Activated CD8-positive, alpha-beta memory T cell treated with anti-CD3 and anti-CD28 coated beads, Interleukin-2, amount 50 U/mL, for 1 hour (primary cell): ENCODE results near the gene NDUFB5.

Experiments
- DNase-seq: peaks from one replicate; pipeline ENCODE4 v3.0.0-alpha.2; 2020; ENCODE audit errors: extremely low read depth

Gene NDUFB5

DNA sequence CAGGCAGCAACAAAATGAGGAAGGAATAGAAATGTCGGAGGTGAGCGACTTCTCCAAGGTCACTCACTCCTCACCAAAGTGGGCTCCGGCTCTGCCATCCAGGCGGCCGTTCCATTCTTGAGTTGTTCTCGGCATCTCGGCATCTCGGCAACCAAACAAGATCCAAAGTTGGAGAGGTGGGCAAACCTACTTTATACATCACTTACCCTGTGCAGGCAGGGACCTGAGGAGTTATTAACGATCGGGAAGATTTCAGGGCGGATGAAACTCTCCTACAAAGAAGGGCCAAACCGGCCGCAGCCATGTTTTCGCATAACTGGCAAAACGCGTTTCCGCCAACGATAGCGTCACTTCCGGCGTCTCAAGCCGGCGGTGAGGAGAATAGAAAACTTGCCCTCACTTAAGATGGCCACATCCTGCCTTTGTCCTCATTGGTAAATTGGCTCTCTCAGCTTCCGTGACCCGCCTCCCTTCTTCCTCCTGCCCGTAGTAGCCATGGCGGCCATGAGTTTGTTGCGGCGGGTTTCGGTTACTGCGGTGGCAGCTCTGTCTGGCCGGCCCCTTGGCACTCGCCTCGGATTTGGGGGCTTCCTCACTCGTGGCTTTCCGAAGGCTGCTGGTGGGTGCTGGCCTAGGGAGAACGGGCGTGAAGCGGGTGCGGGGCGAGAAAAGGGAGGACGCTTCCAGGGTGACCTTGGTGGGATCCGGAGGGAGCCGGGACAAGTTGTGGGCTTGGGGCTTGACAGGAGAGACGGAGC, at the start of gene NDUFB5, which contains the start of gene MRPL47:
TSS of gene NDUFB5 (plus strand) at position 474 of the 758 bp plus-strand sequence. CDS start at position 496, 22 bp downstream.
TSS of gene MRPL47 (minus strand) at position 318 of the 758 bp plus-strand sequence. CDS start at position 304, 14 bp downstream.
- DNase-seq, result peak; percentile 78

DNA sequence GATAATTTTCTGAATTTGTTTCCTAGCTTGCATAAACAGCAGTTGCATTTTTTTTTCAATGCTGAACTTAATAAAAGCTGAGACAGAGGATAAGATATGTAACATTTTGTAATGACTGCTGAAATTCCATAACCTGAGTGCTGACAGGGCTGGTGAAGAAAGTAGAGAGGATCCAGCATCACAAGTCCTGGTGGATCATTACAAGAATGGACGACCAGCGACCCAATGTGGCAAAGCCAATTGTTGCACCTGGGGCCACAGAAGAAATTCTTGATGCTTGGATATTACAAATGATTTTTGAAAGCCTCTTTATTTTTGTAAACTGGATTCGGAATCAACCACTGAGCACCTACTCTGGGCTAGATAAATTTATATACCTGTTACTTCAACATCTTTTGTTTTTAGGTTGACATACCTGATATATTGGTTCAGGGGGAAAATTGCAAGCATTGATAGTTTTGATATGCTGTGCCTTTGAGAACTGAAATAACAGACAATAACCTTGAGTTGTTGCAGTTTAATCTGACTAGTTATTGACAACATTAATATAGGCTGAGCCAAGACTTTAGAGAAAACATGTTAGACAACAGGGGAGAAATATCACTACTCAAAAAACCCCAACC, 45.7 kb upstream of the NDUFB5 start:
- DNase-seq, result no peak

DNA sequence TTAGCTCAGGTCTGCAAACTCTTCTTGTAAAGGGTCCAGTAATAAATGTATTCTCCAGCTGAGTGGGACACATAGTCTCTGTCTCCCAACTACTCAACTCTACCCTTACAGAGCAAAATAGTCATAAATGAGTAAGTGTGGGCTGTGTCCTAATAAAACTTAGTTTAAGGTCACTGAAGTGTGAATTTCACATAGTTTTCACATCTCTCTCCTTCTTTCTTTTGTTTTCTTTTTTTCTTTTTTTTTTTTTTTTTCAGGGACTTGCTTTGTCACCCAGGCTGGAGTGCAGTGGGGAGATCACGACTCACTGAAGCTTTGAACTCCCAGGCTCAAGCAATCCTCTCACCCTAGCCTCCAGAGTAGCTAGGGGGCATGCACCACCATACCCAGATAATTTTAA, 43.8 kb upstream of the NDUFB5 start:
- DNase-seq, result no peak

DNA sequence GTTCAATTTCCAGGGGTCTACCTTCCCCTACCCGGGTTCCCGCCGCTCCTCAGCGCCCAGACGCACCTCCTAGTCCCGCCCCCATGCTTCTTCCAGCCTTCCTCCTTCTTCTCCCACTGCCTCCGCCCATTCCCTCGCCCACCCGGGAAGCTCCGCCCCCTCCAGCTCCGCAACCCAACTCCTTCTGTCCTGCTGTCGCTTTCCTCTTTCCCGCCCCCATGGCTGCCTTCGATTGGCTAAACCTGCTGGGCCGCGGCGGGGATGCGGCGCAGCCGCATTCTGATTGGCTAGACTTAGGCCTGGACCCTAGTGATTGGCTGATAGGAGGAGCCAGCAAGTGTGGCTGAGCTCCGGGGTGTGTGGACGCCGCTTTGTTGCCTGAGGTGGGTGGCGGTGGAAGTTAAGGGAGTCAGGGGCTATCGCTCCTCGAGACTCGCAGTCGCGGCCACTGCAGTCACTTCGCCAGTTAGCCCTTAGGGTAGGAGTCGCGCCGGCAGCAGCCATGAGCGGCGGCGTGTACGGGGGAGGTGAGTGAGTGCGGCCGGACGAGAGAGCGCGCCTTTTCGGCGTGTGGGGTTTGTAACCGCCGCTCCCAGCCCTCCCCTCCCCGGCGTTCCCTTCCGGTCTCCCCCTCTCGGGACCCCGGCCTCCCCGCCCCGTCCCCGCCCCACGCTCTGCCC, 41.9 kb upstream of the NDUFB5 start, which contains the start of gene ACTL6A:
TSS of gene ACTL6A (plus strand) at position 336 of the 680 bp plus-strand sequence. CDS start at position 503, 167 bp downstream.
- peak; percentile 95 for DNase-seq

DNA sequence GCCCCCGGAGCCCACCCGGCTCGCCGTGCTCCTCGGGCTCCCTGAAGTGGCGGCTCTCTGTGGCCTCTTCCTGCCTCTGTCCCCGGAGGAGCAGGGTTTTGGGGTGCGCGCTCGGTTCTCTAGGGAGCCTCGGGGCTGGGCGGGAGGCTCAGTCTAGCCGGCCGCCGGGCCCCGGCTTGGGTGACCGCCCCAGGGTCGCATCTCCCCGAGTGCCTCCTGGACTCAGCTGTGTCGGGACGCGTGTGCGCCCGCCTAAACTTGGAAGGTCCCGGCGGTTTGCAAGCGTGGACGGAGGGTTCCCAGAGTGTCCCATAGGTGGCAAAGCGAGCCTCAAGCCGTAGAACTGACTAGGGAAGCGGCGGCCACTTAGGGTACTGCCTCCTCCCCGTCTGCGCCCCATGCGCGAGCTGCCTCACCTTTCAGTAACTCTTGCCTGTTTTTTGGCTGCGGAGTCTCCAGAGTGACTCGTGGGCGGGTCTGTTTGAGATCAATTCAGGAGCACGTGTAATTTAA, 41.3 kb upstream of the NDUFB5 start:
- peak; percentile 21 for DNase-seq

DNA sequence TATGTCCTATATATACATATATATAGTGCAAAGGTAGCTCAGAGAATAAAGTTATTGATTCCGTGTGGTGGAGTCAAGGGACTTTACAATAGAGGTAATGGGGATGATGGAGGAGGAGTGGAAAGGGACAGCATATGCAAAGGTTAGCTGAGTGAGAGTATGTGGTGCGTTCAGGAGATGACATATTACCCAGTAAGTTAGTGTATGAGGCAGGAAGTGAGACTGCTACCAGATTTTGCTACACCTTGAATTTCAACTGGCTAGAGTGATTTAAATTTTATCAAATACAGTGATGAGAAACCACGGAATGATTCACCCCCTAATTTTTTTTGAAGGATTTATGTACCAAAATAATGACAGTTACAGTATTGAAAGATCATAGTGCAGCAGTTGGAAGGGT, 39.1 kb upstream of the NDUFB5 start:
- no peak for DNase-seq

DNA sequence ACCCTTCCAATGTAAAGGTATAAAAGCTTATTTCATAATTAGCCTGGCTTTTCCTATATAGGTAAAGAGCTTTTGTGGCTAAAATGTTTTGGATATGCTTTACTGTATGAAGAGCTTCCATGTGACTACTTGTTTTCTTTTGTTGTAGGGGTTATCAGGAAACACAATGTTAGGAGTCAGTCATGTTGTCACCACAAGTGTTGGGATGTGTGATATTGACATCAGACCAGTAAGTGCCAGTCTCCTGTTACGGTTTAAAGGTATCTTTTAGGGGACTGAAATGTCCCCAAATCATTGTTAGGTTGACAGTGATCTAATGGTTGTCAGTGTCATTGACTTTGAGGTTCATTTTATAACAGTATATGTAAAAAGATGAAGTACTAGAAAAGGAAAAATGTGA, 23.6 kb upstream of the NDUFB5 start:
- DNase-seq, result no peak

DNA sequence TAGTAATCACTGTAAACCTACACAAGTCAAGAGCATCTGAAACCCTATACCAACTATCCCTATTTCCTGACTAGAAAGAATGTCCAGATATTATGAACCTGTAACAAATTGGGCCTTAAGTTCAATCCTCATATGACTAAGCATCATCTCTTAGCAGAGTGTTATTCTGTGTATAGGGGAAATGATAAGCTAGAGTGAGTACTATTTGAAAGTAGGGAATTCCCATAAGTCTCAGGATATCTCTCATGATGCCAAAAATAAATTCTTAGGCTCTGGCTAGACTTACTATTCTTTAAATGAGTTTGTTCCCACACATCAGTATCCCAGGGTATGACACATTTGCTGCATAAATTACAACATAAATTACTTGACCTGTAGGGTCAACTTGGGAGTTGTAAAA, 15.5 kb upstream of the NDUFB5 start:
- DNase-seq, result no peak

DNA sequence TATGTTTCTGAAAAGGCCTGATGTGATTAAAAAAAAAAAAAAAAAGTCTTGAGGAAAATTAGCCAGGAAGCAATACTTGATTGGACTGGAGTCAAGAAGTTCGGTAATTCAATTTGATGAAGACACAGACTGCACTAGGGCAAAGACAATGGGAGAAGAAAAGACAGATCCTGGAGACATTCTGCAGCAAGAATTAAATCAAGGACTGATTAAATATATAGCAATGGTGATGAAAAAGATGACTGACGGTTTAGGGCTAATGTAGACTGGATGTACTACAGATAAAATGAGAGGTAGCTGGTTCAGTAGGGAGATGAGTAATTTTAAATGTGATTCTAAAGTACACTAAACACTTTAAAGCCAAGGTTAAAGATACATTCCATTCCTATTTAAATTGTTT, 13.9 kb upstream of the NDUFB5 start:
- no peak for DNase-seq

DNA sequence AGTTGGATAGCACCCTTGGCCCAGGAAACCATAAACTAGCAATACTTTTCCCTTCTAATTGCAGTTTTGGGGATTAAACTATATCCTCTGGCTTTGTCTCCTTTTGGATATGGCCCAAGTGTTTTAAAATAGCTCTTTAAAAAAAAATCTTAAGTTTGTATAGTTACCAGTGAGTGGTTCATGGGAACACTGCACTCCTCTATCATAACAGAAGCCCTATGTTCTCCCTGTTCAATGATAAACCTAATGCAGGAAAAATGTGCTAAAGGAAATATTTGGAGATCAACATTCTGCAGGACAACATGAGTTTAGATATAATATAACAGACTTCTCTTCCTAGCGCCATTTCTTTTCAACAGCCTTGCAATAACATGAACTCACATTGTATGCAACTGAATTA, 13.3 kb upstream of the NDUFB5 start:
- DNase-seq, result no peak

DNA sequence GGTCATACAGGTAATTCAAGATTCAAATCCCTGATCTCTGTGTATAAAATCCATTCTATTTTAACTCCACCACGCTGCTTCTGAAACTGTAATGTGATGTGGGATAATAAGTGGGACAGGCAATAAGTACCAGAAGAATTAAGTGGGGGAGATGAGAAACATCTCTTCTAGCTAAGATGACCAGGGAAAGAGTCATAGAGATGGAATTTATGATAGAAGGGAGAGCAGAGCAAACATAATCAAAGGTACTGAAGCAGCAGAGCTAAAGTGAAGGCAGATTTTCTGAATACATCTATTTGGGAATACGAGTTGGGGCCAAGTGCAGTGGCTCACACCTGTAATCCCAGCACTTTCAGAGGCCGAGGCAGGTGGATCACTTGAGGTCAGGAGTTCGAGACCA, 5.1 kb upstream of the NDUFB5 start:
- no peak for DNase-seq

DNA sequence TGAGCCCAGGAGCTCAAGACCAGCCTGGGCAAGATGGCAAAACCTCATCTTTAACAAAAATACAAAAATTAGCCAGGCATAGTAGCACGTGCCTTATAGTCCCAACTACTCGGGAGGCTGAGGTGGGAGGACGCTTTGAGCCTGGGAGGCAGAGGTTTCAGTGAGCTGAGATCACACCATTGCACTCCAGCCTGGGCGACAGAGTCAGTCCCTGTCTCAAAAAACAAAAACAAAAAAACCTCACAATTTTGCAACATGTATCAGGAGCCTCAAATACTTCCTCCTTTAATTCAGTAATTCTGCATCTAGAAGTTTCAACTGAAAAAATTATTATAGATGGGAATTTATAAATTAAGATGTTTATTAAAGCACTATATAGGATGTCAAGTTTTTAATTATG, 1.3 kb upstream of the NDUFB5 start:
- no peak for DNase-seq

DNA sequence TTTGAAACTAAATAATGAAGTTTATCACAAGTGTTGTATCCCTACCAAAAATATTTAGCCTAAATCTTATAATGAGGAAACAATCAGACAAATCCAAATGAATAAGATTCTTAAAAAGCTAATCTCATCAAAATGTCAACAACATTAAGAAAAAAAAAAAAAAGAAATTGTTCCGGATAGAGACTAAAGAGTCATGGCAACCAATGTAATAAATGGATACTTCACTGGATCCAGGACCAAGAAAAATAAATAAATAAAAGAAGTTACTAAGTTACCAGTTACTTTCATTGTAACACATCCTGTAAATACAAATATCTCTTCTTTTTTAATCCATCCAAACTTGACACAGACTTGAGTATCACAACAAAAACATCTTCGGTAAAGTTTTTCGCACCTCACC, 763 bp upstream of the NDUFB5 start:
- no peak for DNase-seq

DNA sequence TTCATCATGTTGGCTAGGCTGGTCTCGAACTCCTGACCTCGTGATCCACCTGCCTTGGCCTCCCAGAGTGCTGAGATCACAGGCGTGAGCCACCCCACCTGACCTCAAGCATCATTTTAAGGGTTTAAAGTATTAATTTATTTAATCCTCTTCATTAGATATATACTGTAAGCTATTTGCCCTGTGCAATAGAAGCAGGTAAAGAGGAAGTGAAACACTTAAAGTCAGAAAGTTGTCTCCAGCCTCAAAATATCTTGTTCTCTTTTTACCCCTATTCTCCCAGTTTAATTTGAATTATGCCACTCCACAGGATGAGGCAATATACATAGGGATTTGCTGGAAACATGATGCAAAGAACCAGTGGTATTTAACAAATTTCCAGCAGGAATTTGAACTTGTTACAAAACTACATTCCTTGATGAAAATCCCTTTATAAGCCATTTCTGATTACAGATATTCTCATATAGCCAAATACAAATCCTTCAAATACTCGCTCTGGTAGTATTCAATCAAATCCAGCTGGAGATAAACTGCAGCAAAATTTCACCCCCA, 2.0 kb downstream of the NDUFB5 start:
- DNase-seq, result no peak

DNA sequence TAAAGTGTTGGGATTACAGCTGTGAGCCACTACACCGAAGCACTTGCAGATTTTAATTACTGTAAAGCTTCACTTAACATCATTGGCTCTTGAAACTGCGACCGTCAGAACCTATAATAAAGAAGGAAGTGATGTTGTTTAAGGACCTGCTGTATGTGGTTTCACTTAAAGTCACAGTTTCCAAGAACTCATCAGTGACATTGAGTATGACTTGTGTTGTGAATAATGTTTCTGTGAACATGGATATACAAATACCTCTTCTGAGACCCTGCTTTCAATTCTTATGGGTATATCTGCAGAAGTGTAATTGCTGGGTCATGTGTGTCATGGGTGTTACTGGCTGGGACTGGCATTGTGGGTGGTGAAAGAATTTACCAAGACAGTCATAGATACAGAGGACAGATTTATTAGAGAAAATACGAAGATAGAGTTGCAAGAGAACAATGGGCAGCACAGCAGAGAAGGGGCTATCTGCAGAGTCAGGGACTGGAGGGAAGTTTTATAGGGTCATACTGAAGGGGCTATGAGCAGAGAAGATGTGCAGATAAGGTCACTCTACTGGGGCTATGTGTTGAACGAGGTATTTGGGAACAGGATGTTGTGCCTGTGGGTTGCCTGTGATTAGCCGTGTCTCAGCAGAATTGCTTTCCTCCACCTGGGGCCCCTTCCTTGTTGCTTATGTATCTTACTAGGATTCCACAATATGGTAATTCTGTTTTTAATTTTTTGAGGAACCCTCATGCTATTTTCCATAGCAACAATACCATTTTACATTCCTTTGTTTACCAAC, 4.5 kb downstream of the NDUFB5 start:
- no peak for DNase-seq

DNA sequence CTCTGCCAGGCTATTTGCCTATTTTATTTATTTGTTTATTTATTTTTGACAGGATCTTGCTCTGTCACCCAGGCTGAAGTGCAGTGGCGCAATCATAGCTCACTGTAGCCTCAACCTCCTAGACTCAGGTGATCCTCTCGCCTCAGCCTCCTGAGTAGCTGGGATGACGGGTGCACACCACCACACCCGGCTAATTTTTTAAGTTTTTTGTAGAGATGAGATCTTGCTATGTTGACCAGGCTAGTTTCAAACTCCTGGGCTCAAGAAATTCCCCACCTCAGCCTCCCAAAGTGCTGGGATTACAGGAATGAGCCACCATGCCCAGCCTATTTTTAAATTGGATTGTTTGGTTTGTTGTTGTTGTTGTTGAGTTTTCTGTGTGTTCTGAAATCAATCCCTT, 5.5 kb downstream of the NDUFB5 start:
- no peak for DNase-seq

DNA sequence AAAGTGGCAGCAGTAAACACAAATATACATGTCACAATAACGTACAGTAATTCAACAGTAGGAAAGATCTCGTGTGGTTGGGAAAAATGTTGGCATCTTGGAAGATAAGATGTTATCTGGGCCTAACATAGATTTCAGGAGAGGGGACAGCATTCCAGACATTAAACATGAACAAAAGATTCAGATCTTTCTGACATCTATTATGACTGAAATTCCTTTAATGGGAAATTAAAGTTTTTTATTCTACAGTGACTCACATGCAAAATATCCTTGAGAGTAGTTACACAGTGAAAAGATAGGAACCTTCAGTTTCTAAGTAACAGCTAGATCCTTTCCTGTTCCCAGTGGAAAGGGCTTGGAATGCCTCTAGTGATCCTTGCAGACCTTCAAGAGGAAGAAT, 9.2 kb downstream of the NDUFB5 start:
- DNase-seq, result no peak

DNA sequence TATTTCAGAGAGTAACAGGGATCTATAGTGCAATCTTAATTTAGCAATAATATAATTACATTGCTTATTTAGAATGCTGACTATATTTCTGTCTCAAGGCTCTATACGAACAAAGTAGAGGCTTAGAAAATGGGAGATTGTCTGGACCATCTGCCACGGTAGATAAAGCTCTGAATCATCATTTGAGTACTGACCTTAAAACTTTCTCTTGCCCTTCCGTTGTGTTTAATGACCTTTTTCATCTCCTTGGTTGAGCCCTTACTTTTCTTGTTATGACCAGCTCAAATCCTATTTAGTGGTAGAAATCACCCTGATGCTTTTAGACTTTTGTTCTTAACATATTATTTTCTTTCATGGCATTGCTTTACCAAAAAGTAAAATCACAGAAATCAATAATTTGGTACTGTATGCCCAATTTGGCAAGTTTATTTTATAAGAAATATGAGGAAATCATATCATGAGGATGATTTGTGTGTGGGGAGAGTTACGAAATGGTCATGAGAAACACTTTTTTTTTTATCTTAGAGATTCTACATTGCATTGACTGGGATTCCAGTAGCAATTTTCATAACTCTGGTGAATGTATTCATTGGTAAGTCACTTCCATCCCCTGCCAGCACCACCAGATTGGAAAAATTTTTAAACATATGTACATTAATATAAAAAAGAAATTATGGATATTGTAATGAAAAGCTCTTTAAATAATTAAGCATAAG, 11.0 kb downstream of the NDUFB5 start:
- no peak for DNase-seq

DNA sequence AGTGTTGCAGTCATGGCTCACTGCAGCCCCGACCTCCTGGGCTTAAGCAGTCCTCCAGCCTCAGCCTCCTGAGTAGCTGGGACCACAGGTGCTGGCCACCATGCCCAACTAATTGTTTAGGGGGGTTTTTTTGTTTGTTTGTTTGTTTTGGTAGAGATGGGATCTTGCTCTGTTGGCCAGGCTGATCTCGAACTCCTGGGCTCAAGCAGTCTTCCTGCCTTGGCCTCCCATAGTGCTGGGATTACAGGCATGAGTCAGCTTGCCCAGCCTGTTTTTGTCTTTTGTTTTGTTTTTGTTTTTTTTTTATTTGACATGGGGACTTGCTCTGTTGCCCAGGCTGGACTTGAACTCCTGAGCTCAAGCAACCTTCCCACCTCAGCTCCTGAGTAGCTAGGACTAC, 17.4 kb downstream of the NDUFB5 start:
- no peak for DNase-seq

DNA sequence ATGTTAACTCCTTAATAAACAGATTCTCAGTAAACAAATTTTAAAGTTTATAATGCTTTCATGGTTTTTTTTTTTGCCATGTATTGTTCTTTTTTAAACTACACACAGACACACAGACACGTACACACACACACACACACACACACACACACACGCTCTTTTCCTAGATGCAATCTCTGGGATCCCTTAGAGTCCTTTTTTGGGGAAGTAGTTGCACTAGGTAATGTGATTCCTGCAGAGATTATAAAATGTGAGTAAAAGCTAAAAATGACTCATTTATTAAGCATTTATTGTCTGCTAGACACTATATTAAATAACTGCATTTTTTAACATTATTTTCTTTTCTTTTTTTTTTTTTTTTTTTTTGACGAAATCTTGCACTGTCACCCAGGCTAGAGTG, 19.9 kb downstream of the NDUFB5 start:
- no peak for DNase-seq
